ENCODE measurements around the gene GJB2.
A peak's percentile ranks its signal among the peaks of the same experiment; 100 is the strongest.

GJB2 gene

DNA sequence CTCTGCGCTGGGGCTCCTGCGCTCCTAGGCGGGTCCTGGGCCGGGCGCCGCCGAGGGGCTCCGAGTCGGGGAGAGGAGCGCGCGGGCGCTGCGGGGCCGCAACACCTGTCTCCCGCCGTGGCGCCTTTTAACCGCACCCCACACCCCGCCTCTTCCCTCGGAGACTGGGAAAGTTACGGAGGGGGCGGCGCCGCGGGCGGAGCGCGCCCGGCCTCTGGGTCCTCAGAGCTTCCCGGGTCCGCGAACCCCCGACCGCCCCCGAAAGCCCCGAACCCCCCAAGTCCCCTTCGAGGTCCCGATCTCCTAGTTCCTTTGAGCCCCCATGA is at the start of gene GJB2:
Gene GJB2 (minus strand): TSS at position 103 of the 326 bp plus-strand sequence. CDS start 3,357 bp downstream, outside the sequence.
- DNase-seq, result no peak

DNA sequence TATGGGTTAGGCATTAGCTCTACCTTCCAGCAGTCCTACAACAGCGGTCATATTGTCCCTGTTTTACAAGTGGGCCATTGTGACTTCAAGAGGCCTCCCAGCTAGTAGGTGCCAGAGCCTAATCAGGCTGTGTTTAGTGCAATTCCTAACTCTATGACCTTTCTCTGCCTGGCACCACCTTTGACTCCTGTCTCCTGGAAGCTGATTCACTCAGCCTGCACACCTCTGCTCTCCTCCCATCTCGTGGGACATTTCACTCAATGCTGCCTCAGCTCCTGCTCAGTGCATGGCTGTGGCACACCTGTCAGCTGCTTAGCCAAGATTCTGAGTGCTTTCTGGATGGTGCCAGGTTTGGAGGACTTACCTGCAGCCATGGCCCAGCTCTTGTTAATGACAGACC is 48.9 kb upstream of the GJB2 start:
- no peak for DNase-seq

DNA sequence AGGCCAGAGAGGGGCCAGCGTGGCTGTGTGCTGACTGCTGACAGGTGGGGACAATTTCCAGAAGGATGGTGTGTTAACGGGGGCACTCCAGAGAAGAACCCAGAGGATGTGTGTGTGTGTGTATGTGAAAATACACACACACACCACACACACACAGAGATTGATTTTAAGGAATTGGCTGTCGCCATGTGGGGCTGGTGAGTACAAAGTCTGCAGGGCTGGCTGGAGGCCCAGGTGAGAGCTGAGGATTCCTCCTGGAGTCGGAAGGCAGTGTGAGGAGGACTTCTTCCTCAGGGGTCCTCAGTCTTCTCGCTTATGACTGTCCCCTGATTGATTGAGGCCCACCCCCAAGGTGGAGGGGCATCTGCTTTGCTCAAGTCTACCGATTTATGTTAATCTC is 47.0 kb upstream of the GJB2 start:
- no peak for DNase-seq

DNA sequence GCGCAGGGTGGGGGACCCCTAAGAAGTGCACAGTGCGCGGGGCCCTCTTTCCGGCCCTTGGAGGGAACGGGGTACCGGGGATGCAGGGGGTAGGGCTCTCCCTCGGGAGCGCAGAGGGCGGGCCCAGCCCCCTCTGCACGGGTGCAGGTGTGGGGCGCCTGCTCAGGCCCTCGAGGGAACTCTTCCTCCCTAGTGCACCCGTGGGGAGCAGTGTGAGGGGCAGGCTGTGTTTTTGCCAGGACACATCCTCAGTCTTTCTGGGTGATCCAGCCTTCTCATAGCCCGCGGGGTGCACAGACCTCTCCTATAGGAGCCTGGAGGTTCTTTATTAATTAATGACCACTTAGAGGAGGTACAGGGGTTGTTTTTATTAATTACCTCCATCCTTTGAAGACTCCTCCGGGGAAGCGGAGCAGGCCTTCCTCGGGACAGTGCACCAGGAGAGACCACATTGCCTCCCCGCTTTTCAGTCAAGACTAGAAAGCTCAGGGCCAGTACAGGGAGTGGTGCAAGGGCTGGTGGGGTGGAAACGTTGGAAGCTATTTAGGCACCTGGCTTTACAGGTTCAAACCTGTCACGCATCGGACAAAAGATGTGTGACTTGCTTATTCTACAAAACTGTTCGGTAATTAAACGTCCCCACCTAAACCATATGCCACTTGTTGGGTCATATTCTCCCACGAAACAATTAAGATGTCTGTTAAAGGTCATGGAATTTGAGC is 40.0 kb upstream of the GJB2 start:
- no peak for DNase-seq

DNA sequence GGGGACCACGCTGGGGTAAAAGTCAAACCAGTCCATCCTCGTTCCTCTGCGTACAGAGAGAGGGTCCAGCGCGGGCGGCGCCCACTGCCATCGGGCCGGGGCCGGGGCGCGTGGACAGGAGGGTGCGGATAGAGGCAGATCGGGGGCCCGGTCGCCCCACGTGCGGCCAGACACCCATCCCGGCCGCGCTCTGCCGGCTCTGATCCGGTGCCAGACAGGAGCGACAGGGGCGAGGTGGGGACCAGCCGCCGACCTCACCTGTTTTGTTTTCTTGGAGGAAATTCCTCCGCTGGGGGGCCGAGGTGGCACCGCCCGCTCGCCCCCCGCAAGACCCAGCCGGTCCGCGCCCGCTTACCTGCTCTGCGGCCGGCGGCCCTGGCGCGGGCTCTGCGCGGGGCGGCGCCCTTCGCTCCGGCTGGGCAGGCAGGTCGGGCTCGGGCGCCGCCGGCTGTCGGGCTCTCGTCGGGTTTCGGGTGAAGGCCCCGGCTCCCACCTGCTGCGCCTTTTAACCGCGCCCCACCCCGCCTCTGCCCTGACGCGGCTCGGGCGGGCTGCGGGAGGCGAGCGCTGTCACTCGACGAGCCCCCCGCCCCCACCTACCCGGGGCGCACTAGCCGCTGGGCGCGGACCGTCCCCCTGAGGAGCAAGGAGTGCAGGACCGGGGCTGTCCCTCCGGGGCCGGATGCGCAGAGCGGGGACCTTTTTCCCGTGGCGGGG is 39.3 kb upstream of the GJB2 start, which contains the start of gene GJB6:
Gene GJB6 (minus strand): TSS at position 481 of the 717 bp plus-strand sequence. CDS start 8,839 bp downstream, outside the sequence.
- no peak for DNase-seq

DNA sequence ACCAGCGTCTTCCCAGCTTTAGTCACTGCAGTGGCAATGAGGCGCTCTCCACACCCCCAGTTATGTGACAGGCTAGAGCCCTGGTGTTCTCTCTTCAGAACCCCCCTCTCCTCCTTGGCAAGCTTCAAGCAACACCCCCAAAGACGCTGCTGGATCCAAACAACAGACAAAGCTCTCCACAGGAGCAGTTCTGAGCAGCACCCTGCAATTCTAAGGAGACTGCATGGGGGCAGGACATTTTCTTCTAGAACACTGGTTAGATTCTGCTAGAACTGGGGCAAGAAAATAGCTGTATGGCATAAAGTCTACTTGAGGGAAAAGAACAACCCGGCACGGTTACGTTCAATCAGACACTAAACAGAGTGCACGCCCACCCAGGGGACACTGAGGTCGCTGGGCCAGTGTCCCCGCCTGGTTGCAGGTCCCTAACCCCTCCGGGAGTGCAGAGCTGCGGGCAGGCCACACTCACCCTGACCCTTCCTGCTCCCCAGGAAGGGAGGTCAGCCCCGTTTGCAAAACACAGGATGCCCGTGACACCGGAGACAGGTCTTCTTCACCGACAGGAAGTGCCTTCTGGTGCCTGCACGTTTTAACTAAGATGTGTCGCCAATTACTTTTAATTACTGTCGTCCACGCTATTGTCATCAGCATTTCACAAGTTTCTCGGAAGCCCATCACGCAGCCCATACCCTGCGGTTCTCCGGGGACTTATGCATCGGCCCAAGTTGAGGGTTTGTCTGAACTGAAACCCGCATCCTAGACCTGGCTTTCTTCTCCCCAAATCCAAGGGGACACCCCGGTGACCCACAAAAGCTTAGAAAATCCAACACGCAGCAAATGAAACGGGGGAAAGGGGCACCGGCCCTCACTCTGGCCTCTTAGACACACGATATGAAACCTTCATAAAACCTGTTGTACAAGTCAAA is 38.4 kb upstream of the GJB2 start:
- no peak for DNase-seq

DNA sequence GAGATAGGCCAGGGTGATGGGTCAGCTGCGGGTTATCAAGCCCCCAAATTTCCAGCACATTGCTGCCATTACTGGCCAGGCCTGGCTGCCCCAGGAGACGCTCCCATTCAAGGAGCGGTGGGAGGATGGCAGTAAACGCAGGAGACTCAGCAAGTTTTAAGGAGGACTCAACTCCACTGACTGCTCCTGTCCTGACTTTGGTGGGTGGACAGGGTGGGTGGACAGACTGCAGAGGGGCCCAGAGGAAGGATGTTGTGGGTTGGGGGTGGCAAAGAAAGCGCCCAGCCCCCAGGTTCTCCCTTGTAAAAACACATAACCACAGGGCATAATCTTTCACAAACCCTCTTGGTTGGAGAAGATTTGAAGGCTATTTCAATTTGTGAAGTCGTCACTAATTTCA is 35.0 kb upstream of the GJB2 start:
- DNase-seq, result no peak

DNA sequence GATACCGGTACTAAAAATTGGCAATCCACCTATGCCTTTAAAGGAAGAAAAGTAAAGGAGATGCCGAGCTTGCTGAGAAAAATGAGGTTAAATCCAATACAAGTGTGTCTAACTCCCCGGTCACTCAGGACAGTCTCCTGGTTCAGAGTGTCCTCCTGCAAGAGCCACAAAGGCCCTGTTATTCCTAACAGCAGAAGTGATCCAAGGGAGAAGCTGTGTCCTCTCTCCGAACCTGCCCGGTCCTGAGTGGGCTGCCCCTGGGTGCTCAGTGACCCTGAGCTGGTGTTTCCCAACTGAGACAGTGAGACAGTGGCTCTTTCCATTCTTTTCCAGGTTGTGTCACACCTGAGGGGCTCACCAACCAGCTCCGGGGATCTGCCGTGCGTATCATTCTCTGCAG is 34.5 kb upstream of the GJB2 start:
- no peak for DNase-seq

DNA sequence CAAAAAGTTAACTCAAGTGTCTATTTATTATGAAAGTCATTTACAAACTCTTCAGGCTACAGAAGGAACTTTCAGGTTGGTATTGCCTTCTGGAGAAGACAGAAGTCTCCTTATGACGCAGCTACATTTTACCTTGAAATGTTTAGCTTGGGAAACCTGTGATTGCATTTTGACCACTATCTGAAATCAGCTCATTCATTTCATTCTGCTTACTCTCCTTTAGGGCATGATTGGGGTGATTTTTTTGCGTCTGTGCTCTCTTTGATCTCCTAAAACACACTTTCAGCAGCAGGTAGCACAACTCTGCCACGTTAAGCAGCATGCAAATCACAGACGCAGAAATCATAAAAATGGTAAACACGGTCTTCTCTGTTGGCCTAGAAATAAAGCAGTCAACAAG is 29.8 kb upstream of the GJB2 start:
- no peak for DNase-seq

DNA sequence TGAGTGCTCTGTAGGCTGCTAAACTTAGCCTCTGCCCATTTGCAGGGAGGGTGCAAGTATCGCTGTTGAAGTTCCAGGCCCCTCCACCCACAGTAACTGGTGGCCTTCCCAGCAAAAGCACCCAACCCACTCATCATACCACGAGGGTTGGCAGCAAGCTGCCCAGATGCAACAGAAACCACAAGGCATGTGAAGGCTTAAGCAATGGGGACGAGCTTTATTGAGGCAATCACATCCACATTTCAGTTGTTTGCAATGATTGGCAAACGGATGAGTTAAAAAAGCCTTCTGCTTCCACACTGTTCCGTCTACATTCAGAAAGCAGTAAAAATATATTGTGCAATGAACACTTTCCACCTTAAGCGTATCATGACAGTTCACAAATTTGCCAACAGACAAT is 29.0 kb upstream of the GJB2 start:
- DNase-seq, result no peak

DNA sequence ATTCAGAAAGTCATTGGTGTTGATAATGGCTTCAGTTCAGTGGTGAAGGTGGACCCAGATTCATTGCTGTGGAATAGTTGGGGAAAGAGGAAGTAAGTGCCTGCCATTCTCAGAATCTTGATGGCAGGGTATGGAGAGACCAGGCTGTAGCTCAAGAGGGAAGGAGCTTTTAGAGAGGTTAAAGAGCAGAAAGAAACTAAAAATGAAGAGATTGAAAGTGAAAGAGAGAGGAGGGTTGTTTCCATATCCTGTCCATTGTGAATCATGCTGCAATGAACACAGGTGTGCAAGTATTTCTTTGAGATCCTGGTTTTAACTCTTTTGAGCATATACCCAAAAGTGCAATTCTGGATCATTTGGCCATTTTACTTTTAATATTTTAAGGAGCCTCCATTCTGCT is 26.8 kb upstream of the GJB2 start:
- DNase-seq, result no peak

DNA sequence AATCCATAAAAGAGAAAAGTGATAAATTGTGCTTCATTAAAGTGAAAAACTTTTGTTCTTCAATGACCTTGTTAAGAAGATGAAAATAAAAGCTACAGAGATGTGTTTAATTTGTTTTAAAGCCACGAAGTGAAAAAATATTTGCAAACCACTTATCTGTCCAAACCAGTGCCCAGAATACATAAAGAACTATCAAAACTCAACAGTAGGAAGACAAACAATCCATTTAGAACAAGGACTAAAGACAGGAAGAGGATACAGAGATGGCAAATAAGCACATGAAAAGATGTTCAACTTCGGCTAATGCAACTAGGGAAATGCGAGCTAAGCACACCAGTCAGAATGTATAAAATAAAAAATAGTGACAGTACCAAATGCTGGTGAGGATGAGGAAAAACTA is 24.4 kb upstream of the GJB2 start:
- no peak for DNase-seq

DNA sequence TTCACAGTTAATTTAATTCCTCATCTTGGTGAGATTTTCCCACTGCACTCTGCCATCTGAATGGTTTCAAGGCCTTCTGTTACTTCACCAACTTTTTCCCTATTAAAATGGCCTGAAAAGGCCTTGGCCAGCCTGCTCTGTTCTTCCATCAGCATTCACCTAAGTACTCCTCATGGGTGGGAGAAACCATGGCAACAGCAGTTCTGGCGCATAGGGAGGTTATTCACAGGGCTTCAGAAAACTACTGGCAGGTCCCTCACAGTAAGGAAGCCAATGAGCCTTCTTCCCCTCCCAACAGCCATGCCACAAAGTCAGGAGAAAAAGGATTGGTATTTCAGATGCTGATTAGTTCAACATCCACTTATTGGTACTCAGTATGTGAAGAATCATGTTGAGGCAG is 17.2 kb upstream of the GJB2 start:
- DNase-seq, result no peak

DNA sequence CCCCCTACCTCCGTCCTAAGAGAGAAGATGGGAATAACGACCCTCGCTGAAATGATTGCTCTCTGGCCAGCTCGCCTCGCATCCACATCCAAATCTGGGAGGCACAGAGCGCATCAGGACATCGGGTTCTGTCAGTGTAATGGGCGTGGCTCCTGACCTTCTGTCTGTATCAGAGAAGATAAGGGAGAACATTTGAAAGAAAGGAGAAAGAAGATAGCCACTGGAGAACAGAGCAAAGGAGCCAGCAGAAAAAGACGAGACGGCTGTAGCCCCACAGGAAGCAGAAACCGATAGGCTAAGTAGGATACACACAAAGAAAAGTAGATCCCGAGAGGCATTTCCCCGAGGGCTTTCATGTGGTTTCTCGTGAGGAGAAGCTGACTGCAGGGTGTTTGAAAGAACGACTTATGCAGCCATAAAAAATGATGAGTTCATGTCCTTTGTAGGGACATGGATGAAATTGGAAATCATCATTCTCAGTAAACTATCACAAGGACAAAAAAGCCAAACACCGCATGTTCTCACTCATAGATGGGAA is 14.0 kb upstream of the GJB2 start:
- DNase-seq, result no peak

DNA sequence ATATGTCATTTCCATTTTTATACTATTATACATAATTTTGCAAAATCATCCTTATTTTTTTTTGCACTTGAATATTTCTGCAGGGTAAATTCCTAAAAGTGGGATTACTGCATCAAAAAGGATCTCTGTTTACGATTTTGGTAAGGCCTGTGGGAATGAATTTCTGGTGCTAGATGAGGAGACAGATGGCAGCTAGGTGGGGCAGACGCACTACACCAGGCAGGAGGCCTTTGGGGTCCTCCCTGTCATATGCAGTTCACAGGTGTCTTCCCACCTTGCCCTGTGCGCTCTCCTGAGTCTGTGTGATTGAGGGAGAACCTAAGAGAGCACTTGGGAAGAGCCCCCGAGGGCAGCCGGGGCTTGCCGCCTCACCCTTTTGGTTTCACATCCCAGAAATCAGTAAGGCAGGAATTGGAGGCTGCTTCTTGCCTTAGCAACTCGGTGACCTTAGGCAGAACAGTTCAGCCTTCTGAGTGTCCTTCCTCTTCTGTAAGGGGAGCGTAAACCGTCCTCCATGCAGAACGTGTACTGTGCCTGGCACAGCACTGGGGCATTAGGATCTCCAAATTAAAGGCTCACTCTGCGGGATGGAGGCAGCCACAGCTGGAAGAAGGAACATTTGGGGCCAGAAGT is 13.4 kb upstream of the GJB2 start:
- DNase-seq, result no peak

DNA sequence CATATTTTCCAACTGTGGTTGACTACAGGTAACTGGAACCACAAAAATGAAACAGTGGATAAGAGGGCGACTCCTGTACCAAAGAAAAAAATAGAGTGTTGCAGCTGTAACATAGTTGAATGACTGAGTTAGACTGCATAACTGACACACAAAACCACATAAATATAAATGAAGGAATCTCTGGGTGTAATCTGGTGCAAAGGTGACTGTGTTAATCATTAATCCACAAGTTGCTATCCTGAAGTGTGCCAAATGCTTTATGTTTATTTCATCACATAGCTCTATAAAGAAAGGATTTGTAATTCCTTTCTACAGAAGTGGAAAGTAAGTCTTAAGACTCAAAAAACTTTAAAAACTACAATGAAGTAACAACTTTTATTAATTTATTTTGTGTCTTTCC is 6.0 kb upstream of the GJB2 start:
- no peak for DNase-seq

DNA sequence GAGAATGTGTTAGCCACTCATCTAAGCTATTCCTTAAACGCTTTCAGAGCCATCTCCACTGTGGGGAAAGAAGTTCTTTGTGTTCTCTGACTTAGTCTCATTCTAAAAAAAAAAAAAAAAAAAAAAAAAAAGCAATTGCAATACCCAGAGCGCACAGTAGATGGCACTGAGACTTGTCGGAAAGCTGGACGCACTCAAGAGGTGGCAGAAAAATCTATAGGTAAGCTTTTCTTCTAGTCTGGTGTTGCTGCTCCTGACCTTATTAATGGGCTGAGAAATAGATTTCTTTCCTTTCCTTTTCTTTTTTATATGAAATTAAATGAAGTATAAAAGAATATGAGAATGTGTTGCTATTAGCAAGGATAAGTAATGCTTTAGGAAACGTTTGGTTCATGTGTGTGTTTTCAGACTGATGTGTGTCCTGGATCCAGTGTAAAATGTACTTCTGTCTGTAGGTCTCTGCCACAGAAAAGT is 4.7 kb upstream of the GJB2 start:
- DNase-seq, result peak; percentile 70

DNA sequence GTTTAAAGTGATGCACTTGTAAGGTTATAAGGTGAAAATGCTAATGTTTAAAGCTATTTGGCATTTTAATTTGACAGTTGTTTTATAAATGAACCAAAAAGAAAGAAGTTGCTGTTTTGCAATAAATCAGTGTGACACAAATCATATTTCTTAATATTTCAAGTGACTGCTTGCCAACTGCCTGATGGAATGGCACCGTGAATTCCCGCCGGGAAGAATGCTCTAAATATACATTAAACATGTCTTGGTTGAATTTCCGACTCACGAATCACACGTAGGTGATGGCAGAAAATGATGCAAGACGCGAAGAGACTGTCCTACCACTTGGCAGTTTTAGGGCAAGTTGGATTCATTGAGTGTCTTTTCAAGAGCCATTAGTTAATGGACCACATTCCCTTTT is 3.1 kb upstream of the GJB2 start:
- no peak for DNase-seq

DNA sequence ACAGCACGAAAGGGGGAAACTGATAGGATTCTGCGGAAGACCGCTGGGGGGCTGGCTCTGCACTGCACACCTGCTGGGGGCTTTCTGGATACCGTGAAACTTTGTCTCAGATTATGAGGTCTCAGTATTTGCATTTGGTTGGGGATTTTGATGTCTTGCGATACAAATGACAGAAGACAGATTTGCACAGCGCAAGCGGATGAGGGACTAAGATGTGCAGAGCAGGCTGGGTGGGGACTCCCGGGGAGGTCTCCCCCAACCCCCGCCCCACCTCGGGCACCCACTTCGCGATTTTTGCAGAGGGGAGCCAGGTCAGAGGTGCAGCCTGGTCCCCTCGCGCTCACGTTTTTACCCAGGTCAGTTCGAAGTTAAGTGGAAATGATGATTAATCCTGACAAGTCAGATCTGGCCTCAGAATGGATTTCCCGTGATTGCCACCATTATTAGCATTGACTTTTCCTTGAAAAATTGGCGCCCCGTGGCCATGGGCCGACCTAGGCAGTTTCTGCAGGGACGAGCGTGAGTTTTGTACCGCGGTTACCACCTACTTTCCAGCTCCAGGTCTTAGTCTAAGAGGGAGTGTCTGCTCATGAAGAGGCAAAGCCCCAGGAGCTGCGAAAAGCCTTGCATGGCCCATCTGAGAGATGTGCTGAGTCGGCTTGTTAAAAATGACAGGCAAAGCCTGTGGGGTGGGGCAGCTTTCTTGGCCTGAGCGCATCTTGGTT is 1.3 kb upstream of the GJB2 start:
- peak; percentile 23 for DNase-seq

DNA sequence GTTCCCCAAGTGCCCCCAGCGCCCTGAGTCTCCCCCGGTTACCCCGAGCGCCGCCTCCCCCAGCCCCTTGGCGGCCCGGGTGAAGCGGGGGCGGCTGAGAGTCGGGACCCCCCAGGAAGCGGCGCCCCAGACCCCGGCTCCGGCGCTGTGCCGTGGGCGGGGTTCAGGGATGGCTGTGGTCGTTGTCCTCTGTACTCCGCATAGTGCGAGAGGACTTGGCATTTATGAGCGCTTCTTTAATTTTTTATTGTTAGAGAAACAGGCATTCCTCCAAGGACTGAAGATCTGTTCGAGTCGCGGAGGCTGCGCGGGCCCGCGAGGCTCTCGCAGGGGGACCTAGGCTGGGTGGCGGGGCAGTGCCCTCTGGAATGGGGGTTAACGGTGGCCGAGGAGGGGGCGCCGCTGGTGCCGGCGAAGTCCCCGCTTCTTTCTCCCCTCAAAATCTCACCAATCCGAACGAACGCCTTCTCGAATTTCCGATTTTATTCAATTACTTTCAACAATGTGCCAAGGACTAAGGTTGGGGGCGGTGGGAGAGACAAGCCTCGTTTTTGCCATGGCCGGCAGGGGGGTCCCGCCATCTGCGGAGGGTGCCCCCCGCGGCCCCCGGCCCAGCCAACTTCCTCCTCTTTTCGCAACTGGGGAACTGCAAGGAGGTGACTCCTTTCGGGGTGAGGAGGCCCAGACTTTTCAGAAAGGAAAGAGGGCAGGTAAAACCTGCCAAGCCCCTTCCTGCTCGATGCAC is 596 bp upstream of the GJB2 start:
- no peak for DNase-seq

DNA sequence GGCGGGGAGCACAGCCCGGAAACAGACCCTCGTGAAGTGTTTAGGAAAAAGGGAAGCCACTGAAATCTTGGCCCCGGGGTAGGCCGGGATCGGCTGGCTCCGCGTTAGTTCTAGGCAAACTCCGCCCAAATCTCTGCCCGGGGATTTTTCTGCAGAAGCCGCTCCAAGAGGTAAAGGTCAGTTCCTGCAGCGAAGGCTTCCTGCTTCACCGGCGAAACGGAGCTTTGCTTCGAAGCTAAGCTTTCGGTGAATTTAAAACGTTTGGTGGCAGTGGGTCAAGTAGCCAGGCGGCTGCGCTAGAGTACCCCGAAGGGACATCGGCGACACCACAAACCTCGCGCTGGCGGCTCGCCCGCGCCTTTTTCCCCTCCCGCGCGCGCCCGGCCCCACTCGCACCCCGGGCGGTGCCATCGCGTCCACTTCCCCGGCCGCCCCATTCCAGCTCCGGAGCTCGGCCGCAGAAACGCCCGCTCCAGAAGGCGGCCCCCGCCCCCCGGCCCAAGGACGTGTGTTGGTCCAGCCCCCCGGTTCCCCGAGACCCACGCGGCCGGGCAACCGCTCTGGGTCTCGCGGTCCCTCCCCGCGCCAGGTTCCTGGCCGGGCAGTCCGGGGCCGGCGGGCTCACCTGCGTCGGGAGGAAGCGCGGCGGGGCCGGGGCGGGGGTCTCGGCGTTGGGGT is 441 bp downstream of the GJB2 start:
- peak; percentile 30 for DNase-seq

Measured in NCI-H82 (cell line).